Measurements from ENCODE around the gene SMAD4.
A peak's percentile ranks its signal among the peaks of the same experiment; 100 is the strongest.

SMAD4 gene

GRCh38 chr18:51021226-51021965 is 8.6 kb upstream of the SMAD4 start:
- DNase-seq: no peak

GRCh38 chr18:51025512-51025911 is 4.5 kb upstream of the SMAD4 start:
- no peak for DNase-seq

GRCh38 chr18:51028201-51028805 is 1.7 kb upstream of the SMAD4 start:
- DNase-seq: no peak

- no peak for DNase-seq
These were observed 677 bp upstream of the SMAD4 start for GRCh38 chr18:51029378-51029693.

- peak; percentile 64 for DNase-seq
These were observed 685 bp downstream of the SMAD4 start for GRCh38 chr18:51030537-51031258.

- no peak for DNase-seq
These were observed 2.2 kb downstream of the SMAD4 start for GRCh38 chr18:51032193-51032592.

- DNase-seq: no peak
These were observed 7.2 kb downstream of the SMAD4 start for GRCh38 chr18:51037230-51037629.

GRCh38 chr18:51038110-51038509 is 8.1 kb downstream of the SMAD4 start:
- no peak for DNase-seq

GRCh38 chr18:51039138-51040112 is 9.4 kb downstream of the SMAD4 start:
- DNase-seq: no peak

- DNase-seq: no peak
These were observed 11.8 kb downstream of the SMAD4 start for GRCh38 chr18:51041677-51042352.

GRCh38 chr18:51044928-51045585 is 15.0 kb downstream of the SMAD4 start:
- no peak for DNase-seq

GRCh38 chr18:51048190-51048589 is 18.2 kb downstream of the SMAD4 start:
- DNase-seq: no peak

- DNase-seq: no peak
These were observed 19.1 kb downstream of the SMAD4 start for GRCh38 chr18:51049137-51049536.

GRCh38 chr18:51051105-51051712 is 21.2 kb downstream of the SMAD4 start:
- DNase-seq: peak; percentile 35

GRCh38 chr18:51053814-51054213 is 23.8 kb downstream of the SMAD4 start:
- no peak for DNase-seq

- DNase-seq: no peak
These were observed 24.8 kb downstream of the SMAD4 start for GRCh38 chr18:51054764-51055163.

- DNase-seq: no peak
These were observed 30.0 kb downstream of the SMAD4 start for GRCh38 chr18:51059969-51060368.

GRCh38 chr18:51064256-51064655 is 34.2 kb downstream of the SMAD4 start:
- no peak for DNase-seq

GRCh38 chr18:51066273-51066672 is 36.3 kb downstream of the SMAD4 start:
- DNase-seq: no peak

- DNase-seq: no peak
These were observed 38.1 kb downstream of the SMAD4 start for GRCh38 chr18:51068105-51068504.

GRCh38 chr18:51069885-51070284 is 39.9 kb downstream of the SMAD4 start:
- DNase-seq: no peak
